ENCODE data around the gene OCLN. TPM values are rescaled to one million over a fixed set of nuclear protein-coding genes. Genes with fewer than 3 reads are reported as not detected.
"Not testable (repeated sequence)": the region's sequence is repeated elsewhere in the genome, so short reads cannot be mapped to it uniquely, and the experiment has no call there.

The OCLN gene
- total and polyA plus RNA-seq, 2 experiments from 2014 or later: 14.3 to 61.6 TPM

DNA sequence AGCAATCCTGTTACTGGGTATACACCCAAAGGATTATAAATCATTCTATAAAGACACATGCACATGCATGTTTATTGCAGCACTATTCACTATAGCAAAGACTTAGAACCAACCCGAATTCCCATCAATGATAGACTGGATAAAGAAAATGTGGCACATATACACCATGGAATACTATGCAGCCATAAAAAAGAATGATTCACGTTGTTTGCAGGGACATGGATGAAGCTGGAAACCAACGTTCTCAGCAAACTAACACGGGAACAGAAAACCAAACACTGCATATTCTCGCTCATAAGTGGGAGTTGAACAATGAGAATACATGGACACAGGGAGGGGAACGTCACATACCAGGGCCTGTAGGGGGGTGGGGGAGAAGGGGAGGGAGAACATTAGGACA is 21.1 kb upstream of the OCLN start:
- not testable (repeated sequence) for H3K9me2 ChIP-seq (ENCODE audit: insufficient read depth); H3K4me1 ChIP-seq (ENCODE audit: insufficient read depth); H3K27me3 ChIP-seq (ENCODE audit: insufficient read depth); H4K20me1 ChIP-seq (replicated peaks; ENCODE audit: insufficient read depth); H3K27ac Mint-ChIP-seq; H3K4me3 Mint-ChIP-seq; ATAC-seq; H3K9me3 Mint-ChIP-seq; H3K36me3 ChIP-seq (ENCODE audit: insufficient read depth); DNase-seq (ENCODE audit: low spot score); H2AFZ ChIP-seq; H3K79me2 ChIP-seq (replicated peaks; ENCODE audit: insufficient read depth); H3K36me3 Mint-ChIP-seq (ENCODE audit: low read depth); H3F3A ChIP-seq (replicated peaks; ENCODE audit: low read depth); H3K4me1 Mint-ChIP-seq; H3K4me2 ChIP-seq; H3K4me3 ChIP-seq; H3K27me3 Mint-ChIP-seq (ENCODE audit: insufficient read depth, low read depth, poor library complexity); H3K27ac ChIP-seq (ENCODE audit: low read depth)

DNA sequence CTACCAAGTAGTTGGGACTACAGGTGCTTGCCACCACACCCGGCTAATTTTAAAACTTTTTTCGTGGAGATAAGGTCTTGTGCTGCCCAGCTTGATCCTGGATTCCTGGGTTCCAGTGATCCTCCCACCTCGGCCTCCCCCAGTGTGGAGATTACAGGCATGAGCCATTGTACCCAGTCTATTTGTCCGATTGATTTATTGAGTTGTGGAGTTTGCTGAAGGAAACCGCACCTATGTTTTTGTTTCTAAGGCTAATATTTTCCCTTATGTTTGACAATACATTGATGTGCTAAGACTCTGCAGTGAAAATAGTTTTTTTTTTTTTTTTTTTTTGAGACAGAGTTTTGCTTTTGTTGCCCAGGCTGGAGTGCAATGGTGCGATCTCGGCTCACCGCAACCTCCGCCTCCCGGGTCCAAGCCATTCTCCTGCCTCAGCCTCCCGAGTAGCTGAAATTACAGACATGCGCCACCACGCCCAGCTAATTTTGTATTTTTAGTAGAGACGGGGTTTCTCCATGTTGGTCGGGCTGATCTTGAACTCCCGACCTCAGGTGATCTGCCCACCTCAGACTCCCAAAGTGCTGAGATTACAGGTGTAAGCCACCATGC is 20.0 kb upstream of the OCLN start:
- H3K4me3 Mint-ChIP-seq; ATAC-seq; H4K20me1 ChIP-seq (replicated peaks; ENCODE audit: insufficient read depth); H2AFZ ChIP-seq; H3K27ac ChIP-seq (ENCODE audit: low read depth); H3K4me2 ChIP-seq; H3K9me2 ChIP-seq (ENCODE audit: insufficient read depth); H3K9me3 Mint-ChIP-seq; H3K4me1 ChIP-seq (ENCODE audit: insufficient read depth); H3K36me3 Mint-ChIP-seq (ENCODE audit: low read depth); H3K27me3 ChIP-seq (ENCODE audit: insufficient read depth); H3K4me1 Mint-ChIP-seq; H3K4me3 ChIP-seq; H3K27me3 Mint-ChIP-seq (ENCODE audit: insufficient read depth, low read depth, poor library complexity); DNase-seq (ENCODE audit: low spot score); H3K79me2 ChIP-seq (replicated peaks; ENCODE audit: insufficient read depth); H3K27ac Mint-ChIP-seq; H3F3A ChIP-seq (replicated peaks; ENCODE audit: low read depth); H3K36me3 ChIP-seq (ENCODE audit: insufficient read depth): not testable (repeated sequence)

DNA sequence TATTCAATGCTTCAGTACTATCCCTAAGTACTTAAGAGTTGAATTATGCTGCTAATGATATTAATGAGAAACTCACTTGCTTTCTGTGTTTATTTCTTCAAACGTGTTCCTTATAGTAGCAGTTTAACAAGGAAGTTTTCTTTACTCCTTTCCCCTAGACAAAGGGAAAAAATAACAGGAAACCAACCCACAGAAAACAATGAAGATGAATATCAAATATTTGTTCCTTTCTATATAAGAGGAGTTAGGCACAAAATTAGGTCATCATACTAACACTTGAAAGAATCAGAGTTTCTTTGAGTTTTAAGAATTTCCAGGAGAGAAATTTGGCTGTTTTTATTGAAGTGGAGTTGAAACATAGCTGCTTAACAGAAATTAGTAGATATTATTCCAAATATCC is 15.4 kb upstream of the OCLN start:
- no peak for ATAC-seq
- no peak overlapping the region for H3K27ac Mint-ChIP-seq
- no peaks in the 10 kb centered on the region for H3K9me2 ChIP-seq (ENCODE audit: insufficient read depth)
- H3K36me3 ChIP-seq (ENCODE audit: insufficient read depth): no peaks in the 10 kb centered on the region
- H3K27ac ChIP-seq (ENCODE audit: low read depth): no peak overlapping the region
- TF ChIP-seq, protein P1, sequence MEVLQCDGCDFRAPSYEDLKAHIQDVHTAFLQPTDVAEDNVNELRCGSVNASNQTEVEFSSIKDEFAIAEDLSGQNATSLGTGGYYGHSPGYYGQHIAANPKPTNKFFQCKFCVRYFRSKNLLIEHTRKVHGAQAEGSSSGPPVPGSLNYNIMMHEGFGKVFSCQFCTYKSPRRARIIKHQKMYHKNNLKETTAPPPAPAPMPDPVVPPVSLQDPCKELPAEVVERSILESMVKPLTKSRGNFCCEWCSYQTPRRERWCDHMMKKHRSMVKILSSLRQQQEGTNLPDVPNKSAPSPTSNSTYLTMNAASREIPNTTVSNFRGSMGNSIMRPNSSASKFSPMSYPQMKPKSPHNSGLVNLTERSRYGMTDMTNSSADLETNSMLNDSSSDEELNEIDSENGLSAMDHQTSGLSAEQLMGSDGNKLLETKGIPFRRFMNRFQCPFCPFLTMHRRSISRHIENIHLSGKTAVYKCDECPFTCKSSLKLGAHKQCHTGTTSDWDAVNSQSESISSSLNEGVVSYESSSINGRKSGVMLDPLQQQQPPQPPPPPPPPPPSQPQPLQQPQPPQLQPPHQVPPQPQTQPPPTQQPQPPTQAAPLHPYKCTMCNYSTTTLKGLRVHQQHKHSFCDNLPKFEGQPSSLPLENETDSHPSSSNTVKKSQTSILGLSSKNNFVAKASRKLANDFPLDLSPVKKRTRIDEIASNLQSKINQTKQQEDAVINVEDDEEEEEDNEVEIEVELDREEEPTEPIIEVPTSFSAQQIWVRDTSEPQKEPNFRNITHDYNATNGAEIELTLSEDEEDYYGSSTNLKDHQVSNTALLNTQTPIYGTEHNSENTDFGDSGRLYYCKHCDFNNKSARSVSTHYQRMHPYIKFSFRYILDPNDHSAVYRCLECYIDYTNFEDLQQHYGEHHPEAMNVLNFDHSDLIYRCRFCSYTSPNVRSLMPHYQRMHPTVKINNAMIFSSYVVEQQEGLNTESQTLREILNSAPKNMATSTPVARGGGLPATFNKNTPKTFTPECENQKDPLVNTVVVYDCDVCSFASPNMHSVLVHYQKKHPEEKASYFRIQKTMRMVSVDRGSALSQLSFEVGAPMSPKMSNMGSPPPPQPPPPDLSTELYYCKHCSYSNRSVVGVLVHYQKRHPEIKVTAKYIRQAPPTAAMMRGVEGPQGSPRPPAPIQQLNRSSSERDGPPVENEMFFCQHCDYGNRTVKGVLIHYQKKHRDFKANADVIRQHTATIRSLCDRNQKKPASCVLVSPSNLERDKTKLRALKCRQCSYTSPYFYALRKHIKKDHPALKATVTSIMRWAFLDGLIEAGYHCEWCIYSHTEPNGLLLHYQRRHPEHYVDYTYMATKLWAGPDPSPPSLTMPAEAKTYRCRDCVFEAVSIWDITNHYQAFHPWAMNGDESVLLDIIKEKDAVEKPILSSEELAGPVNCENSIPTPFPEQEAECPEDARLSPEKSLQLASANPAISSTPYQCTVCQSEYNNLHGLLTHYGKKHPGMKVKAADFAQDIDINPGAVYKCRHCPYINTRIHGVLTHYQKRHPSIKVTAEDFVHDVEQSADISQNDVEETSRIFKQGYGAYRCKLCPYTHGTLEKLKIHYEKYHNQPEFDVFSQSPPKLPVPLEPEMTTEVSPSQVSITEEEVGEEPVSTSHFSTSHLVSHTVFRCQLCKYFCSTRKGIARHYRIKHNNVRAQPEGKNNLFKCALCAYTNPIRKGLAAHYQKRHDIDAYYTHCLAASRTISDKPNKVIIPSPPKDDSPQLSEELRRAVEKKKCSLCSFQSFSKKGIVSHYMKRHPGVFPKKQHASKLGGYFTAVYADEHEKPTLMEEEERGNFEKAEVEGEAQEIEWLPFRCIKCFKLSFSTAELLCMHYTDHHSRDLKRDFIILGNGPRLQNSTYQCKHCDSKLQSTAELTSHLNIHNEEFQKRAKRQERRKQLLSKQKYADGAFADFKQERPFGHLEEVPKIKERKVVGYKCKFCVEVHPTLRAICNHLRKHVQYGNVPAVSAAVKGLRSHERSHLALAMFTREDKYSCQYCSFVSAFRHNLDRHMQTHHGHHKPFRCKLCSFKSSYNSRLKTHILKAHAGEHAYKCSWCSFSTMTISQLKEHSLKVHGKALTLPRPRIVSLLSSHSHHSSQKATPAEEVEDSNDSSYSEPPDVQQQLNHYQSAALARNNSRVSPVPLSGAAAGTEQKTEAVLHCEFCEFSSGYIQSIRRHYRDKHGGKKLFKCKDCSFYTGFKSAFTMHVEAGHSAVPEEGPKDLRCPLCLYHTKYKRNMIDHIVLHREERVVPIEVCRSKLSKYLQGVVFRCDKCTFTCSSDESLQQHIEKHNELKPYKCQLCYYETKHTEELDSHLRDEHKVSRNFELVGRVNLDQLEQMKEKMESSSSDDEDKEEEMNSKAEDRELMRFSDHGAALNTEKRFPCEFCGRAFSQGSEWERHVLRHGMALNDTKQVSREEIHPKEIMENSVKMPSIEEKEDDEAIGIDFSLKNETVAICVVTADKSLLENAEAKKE (CRISPR knock-in tag; IDR thresholded peaks at IDR 0.05): no peak
- TF ChIP-seq, protein P2, sequence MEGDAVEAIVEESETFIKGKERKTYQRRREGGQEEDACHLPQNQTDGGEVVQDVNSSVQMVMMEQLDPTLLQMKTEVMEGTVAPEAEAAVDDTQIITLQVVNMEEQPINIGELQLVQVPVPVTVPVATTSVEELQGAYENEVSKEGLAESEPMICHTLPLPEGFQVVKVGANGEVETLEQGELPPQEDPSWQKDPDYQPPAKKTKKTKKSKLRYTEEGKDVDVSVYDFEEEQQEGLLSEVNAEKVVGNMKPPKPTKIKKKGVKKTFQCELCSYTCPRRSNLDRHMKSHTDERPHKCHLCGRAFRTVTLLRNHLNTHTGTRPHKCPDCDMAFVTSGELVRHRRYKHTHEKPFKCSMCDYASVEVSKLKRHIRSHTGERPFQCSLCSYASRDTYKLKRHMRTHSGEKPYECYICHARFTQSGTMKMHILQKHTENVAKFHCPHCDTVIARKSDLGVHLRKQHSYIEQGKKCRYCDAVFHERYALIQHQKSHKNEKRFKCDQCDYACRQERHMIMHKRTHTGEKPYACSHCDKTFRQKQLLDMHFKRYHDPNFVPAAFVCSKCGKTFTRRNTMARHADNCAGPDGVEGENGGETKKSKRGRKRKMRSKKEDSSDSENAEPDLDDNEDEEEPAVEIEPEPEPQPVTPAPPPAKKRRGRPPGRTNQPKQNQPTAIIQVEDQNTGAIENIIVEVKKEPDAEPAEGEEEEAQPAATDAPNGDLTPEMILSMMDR (conservative IDR thresholded peaks at IDR 0.05; ENCODE audit: low read depth in 2 of 2): no peak
- DNase-seq (ENCODE audit: low spot score): no peak
- H3K36me3 Mint-ChIP-seq (ENCODE audit: low read depth): no peaks in the 10 kb centered on the region
- no peaks in the 10 kb centered on the region for H3K9me3 Mint-ChIP-seq
- H3K4me3 Mint-ChIP-seq: no peak overlapping the region
- no peaks in the 10 kb centered on the region for H3K79me2 ChIP-seq (replicated peaks; ENCODE audit: insufficient read depth)
- H3K4me2 ChIP-seq: no peak overlapping the region
- no peaks in the 10 kb centered on the region for H4K20me1 ChIP-seq (replicated peaks; ENCODE audit: insufficient read depth)
- H3K4me1 ChIP-seq (ENCODE audit: insufficient read depth): no peaks in the 10 kb centered on the region
- no peaks in the 10 kb centered on the region for H3F3A ChIP-seq (replicated peaks; ENCODE audit: low read depth)
- no peaks in the 10 kb centered on the region for H3K27me3 Mint-ChIP-seq (ENCODE audit: insufficient read depth, low read depth, poor library complexity)
- H3K4me3 ChIP-seq: no peak overlapping the region
- no peak overlapping the region for H2AFZ ChIP-seq
- no peaks in the 10 kb centered on the region for H3K4me1 Mint-ChIP-seq
- H3K27me3 ChIP-seq (ENCODE audit: insufficient read depth): no peaks in the 10 kb centered on the region

DNA sequence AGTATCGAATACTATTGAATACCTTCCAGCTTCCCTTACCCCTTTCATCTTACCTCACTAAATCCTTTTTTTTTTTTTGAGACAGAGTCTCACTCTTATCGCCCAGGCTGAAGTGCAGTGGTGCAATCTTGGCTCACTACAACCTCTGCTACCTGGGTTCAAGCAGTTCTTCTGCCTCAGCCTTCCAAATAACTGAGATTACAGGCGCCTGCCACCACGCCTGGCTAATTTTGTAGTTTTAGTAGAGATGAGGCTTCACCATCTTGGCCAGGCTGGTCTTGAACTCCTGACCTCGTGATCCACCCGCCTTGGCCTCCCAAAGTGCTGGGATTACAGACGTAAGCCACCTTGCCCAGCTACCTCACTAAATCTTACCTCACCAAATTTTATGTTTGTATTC is 14.3 kb upstream of the OCLN start:
- not testable (repeated sequence) for DNase-seq (ENCODE audit: low spot score); H3K4me1 Mint-ChIP-seq; H3K4me3 ChIP-seq; H3K4me1 ChIP-seq (ENCODE audit: insufficient read depth); H3K79me2 ChIP-seq (replicated peaks; ENCODE audit: insufficient read depth); H3K9me3 Mint-ChIP-seq; H3K4me2 ChIP-seq; H3K9me2 ChIP-seq (ENCODE audit: insufficient read depth); ATAC-seq; H3K36me3 Mint-ChIP-seq (ENCODE audit: low read depth); H3K4me3 Mint-ChIP-seq; H3K27ac Mint-ChIP-seq; H3F3A ChIP-seq (replicated peaks; ENCODE audit: low read depth); H3K27me3 Mint-ChIP-seq (ENCODE audit: insufficient read depth, low read depth, poor library complexity); H3K27ac ChIP-seq (ENCODE audit: low read depth); H3K36me3 ChIP-seq (ENCODE audit: insufficient read depth); H4K20me1 ChIP-seq (replicated peaks; ENCODE audit: insufficient read depth); H3K27me3 ChIP-seq (ENCODE audit: insufficient read depth)
- H2AFZ ChIP-seq: 0 out of 2 replicates have a peak overlapping the region, but pooled peaks have one; percentile 56

Data from GM23338 (cell line).